AG10803 (cell line): ENCODE measurements around the gene COL23A1.

Experiments used
- DNase-seq: peaks from one replicate; pipeline ENCODE4 v3.0.0; 2010; ENCODE audit warnings: low read depth
- H3K4me3 ChIP-seq: 2 replicates; pipeline ENCODE4 v1.5.1; 2011; ENCODE audit warnings: mild to moderate bottlenecking, low read length, control low read depth
- TF ChIP-seq, protein P1 (sequence below): conservative IDR thresholded peaks from 2 replicates; pipeline ENCODE4 v1.5.1; 2011; ENCODE audit warnings: mild to moderate bottlenecking, low read length, control low read depth, inconsistent platforms

COL23A1 gene

DNA sequence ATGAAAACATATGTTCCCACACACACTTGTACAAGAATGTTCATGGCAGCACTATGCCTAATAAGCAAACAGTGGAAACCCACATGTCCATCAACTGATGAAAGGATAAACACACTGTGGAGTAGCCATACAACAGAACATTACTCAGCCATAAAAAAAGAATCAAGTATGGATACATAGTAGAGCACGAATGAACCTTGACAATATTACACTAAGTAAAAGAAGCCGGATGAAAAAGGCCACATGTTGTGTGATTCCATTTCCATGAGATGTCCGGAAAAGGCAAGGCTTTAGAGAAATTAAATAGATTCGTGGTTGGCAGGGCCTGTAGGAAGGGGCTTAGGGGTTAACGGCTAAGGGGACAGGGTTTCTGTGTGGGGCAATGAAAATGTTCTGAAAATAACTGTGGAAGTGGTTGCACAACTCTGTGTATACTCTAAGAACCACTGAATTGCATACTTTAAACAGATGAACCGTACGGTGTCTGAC is 51.4 kb downstream of the COL23A1 start:
- no peak overlapping the region for H3K4me3 ChIP-seq
- DNase-seq = peak; percentile 53
- TF ChIP-seq, protein P1, sequence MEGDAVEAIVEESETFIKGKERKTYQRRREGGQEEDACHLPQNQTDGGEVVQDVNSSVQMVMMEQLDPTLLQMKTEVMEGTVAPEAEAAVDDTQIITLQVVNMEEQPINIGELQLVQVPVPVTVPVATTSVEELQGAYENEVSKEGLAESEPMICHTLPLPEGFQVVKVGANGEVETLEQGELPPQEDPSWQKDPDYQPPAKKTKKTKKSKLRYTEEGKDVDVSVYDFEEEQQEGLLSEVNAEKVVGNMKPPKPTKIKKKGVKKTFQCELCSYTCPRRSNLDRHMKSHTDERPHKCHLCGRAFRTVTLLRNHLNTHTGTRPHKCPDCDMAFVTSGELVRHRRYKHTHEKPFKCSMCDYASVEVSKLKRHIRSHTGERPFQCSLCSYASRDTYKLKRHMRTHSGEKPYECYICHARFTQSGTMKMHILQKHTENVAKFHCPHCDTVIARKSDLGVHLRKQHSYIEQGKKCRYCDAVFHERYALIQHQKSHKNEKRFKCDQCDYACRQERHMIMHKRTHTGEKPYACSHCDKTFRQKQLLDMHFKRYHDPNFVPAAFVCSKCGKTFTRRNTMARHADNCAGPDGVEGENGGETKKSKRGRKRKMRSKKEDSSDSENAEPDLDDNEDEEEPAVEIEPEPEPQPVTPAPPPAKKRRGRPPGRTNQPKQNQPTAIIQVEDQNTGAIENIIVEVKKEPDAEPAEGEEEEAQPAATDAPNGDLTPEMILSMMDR = no peak

DNA sequence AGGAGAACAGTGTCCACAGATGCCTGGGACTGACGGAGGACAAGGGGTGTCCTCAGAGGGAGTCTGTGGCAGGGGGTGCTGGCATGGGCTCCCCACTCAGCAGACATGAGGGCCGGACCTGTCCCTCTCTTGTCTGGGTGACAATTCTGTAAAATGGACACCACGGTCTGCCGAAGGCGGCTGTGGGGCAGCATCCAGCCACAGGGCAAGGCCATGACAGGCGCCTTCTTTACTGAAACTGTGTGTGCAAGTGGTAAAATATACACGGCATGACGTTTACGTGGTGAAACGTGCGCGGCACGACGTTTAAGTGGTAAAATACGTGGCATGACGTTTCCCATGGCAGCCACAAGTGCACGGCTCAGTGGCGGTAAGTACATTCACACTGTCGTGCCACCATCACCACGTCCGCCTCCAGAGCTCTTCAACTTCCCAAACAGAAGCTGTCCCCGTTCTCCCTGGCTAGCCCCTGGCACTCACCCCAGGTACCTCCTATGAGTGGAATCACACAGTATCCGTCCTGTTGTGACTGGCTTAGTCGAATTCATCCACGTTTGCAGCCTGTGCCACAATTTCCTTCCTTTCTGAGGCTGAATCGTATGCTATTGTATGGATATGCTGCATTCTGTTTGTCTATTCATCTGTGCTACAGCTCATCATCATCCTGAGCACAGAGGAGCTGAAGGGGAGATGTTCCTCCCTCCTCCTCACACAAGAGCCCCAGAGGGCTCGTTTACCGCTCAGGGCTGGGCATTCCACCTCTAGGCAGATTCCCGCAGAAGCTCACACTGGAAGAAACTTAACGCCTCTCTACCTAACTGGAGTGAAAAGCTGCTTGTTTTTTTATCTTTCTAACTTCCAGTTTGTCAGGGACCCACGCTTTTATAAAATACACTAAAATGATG is 52.5 kb downstream of the COL23A1 start:
- H3K4me3 ChIP-seq = no peak overlapping the region
- DNase-seq = no peak
- TF ChIP-seq, protein P1 = no peak

DNA sequence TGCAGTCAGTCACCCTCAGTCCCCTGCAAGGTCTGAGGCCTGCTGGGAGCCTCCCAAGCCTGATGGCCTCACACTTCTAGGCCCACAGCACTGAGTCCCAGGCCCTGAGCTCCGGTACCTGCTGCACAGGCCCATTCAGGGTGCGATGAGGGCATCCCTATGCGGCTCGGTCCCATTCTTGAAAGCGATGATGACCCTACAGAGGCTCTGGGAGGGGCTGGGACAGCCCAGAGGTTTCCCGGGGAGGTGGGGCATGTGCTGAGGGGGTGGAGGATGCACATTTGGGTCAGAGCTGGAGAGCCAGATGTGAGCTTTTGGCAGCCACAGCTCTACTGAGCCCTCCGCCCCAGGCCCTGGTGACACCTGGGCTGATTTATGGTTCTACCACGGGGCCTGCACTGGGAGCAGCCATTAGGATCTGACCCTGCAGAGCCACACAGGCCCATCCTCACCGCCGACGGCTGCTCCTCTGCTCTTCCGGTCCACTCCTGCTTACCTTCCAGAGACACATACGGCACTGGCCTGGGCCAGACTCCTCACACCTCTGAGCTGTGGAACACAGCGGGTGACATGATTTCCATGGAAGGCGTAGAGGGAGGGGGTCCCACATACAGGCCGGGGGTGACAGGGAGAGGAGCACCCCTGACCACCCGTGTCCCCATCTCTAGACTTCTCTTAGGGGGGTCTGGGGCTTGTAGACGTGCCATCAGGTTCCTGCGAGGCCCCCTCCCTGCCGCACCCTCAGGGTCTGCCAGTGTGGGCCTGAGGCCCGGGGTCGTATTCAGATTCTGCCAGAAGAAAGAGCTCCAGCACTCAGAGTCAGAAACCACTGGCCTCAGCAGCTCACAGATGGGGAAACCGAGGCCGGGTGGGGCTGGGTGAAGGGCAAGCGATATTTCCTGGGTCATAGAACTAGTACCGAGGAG is 53.4 kb downstream of the COL23A1 start:
- H3K4me3 ChIP-seq = no peak overlapping the region
- TF ChIP-seq, protein P1 = no peak
- no peak for DNase-seq

DNA sequence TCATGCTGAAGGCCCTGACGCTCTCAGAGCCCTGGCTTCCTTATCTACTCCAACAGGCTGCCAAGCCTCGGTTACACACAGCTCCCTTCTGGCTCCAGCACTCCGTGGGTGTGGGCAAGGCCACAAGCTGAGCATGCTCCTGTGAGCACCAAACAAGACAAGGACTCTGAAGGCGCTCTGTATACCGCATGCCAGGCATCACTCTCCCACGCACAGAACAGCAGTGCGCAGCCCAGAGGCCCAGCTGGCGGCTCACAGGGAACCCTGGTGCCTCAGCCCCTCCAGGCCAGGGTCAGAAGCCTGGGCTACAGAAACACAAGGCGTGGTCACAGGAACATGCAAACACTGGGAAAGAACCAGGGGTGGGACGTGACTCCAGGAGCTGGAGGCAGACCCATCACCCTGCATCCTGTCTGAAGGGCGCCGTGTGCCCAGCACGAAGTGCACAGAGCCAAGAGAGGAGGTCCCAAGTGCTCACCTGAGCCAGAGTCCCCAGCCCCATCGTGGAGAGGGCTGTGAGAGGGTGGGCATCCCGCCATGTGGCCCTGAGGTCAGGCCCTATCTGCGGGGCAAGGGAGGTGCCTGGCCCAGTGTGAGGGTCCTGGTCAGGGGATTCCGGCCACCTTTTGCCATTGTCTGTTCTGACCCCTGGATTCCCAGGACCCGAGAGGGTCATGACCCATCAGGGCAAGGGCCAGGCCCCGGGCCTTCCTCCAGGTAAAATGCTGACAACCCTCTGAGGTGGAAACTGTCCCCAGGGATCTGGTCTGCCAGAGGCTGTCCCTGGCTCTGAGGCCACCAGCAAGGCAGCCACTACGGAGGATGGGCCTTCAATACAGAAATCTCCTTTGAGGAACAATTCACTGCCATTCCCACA is 54.7 kb downstream of the COL23A1 start:
- no peak overlapping the region for H3K4me3 ChIP-seq
- peak; percentile 62 for DNase-seq
- TF ChIP-seq, protein P1 = no peak

DNA sequence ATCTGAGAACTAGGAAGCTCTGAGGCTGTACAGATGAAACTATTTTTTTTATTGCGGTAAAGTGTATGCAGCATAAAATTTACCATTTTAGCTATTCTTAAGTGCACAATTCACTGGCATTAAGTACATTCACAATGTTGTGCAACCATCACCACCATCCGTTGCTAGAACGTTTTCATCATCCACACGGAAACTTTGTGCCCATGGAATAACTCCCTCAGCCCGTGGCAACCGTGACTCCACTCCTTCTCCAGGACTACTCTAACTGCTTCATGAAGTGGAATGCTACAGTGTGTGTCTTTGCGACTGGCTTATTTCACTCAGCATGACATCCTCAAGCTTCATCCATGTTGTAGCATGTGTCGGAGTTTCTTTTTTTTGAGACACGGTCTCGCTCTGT is 57.1 kb downstream of the COL23A1 start:
- TF ChIP-seq, protein P1 = no peak
- H3K4me3 ChIP-seq = no peak overlapping the region
- no peak for DNase-seq

DNA sequence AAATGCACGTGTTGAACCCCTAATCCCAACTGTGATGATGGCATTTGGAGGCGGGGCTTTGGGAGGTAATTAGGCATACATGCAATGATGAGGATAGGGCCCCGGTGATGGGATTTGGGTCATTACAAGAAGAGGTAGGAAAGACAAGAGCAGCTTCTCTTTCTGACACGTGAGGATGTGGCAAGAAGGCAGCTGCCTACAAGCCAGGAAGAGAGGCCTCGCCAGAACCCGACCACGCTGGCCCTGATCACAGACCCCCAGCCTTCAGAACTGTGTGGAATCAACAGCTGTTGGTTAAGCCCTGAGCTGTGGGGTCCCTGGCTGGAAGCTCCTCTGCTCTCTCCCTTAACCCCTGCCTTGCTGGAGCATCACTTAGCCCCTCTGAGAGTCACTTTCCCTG is 57.5 kb downstream of the COL23A1 start:
- DNase-seq = no peak
- TF ChIP-seq, protein P1 = no peak
- no peak overlapping the region for H3K4me3 ChIP-seq
